Stimulated activated CD4-positive, alpha-beta T cell treated with anti-CD3 and anti-CD28 coated beads, Interleukin-1b, Interleukin-23, amount 100 ng/mL, for 24 hours (primary cell): ENCODE data around the gene UBTF.
A peak's percentile ranks its signal among the peaks of the same experiment; 100 is the strongest.

ENCODE experiments used
- DNase-seq, 4 experiments: peaks; one replicate each; pipeline ENCODE4 v3.0.0-alpha.2; 2020; ENCODE audit warnings: low read depth in 4 of 4, low spot score in 1 of 4

The UBTF gene

GRCh38 chr17:44198721-44199552 lies 20.5 kb downstream of the UBTF start:
- DNase-seq, result peak in 1 of 4 experiments; percentile 46

DNA sequence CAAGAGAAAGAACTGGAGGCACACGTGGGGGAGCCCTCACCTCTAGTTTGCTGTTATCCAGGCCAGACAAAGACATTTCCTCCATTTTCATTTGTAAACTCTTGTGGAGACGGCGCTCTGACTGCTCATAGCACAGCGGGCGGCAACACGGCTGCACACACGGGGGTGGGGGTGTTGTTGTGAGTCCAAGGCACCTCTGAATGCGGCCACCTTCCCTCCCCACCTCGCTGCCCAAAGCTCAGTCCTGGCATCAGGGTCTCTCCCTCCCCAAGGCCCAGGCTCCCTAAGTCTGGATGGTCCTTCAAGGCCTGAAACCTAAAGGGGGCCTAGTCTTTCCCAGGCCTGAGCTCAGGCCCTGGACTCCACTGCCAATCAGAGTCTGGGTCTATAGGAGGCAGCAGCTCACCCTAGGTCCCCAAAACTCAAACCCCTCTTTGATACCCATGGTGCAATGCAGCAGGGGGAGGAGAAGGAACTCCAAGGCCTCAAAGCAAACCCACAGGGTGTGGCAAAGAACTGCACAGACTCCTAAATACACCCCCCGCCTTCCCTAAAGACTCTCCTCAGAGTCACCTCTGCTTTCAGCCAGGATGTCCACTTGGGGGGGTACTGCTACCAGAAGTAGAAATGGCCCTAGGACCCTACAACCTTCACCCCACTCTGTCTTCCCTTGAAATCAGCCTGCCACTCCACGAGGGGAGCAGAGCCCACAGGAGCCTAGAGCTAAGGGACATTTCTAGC lies 21.3 kb downstream of the UBTF start:
- DNase-seq, result no peak

GRCh38 chr17:44197107-44197506 lies 22.4 kb downstream of the UBTF start:
- DNase-seq, result no peak

DNA sequence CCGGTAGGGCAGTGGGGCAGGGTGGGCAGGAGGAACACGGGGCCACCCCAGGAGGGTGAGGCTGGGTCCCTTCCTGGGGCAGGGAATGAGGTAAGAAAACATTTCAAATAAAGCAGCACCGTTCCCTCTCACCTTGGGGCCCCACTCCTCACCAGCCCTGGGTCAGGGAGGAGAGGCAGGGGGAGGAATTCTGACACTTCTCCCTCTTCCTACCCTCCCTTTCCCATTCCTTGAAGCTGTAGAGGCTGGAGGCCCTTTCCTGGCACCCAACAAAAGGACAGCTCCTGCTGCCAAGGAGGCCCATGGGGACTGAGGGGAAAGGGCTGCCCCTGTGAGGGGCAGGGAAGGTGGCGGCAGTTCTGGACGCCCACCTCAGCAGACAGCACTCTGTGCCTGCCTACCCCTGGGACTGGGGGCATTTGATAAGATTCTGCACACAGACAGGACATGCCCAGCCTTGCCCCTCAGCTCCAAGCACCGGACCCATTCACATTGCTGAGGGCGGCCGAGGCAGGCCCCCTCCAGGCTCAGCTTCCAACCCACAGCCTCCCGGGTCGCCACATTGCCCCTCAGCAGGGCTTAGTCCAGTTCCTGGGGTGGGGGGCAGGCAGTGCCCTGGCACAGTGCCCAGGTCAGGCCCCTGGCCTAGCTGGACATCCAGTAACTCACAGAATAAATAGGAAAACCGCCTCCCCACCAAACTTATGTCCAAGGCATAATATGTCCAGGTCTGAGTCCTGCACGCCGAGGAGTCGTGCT lies 26.0 kb downstream of the UBTF start:
- DNase-seq, result no peak

GRCh38 chr17:44192750-44193149 lies 26.7 kb downstream of the UBTF start:
- no peak for DNase-seq

DNA sequence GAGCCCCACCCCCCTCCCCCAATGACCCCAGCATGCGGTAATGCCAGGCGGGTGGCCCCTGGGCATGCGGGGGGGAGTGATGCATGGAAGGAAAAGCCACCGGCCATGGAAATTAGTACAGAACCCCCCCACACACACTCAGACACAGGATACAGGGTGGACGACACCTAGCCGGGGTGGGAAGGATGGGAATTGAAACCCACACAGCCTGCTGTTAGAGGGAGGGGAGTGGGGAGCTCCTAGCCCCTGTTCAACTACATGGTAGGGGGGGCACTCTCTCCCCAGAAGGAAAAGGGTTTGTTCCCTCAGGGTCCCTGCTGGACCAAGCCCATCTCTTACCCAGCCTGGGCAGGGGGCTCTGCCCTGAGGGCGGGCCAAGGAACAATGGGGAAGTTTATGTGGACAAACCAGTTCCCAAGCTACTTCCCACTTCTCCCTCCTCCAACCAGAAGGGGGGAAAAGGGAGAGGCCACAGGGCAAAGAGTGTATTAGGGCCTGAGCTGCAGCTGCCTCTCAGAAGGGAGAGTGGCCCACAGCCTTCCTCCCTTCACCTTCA lies 27.5 kb downstream of the UBTF start:
- DNase-seq, result no peak

DNA sequence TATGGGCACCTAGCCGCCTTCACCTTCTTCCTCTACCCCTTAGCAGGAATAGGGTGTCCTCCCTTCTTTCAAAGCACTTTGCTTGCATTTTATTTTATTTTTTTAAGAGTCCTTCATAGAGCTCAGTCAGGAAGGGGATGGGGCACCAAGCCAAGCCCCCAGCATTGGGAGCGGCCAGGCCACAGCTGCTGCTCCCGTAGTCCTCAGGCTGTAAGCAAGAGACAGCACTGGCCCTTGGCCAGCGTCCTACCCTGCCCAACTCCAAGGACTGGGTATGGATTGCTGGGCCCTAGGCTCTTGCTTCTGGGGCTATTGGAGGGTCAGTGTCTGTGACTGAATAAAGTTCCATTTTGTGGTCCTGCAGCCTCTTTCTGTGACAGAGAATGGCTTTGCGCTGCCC lies 28.1 kb downstream of the UBTF start:
- no peak for DNase-seq

- no peak for DNase-seq
These were observed 29.0 kb downstream of the UBTF start for GRCh38 chr17:44190481-44190880.

DNA sequence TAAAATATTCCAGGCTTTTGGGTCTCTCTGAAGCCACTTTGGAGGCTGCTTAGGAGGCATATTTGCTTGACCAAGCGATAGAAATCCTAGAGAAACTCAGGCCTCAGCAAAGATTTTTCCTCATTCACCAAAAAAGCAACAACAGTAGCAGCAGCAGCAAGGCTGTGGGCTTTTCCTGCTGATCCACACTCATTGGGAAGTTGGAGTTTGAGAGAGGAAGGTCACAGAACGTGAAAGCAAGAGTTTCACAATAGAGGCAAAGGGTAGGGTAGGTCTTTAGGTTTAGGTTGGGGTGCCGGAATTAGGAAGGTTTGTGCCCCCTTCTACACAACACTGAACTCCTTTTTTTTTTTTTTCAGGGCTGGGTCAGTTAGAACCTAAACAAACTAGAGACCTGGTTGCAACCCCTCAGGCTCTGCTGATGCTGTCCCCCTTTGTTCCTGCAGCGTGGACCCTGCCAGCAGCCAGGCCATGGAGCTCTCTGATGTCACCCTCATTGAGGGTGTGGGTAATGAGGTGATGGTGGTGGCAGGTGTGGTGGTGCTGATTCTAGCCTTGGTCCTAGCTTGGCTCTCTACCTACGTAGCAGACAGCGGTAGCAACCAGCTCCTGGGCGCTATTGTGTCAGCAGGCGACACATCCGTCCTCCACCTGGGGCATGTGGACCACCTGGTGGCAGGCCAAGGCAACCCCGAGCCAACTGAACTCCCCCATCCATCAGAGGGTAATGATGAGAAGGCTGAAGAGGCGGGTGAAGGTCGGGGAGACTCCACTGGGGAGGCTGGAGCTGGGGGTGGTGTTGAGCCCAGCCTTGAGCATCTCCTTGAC lies 30.7 kb downstream of the UBTF start:
- no peak for DNase-seq

DNA sequence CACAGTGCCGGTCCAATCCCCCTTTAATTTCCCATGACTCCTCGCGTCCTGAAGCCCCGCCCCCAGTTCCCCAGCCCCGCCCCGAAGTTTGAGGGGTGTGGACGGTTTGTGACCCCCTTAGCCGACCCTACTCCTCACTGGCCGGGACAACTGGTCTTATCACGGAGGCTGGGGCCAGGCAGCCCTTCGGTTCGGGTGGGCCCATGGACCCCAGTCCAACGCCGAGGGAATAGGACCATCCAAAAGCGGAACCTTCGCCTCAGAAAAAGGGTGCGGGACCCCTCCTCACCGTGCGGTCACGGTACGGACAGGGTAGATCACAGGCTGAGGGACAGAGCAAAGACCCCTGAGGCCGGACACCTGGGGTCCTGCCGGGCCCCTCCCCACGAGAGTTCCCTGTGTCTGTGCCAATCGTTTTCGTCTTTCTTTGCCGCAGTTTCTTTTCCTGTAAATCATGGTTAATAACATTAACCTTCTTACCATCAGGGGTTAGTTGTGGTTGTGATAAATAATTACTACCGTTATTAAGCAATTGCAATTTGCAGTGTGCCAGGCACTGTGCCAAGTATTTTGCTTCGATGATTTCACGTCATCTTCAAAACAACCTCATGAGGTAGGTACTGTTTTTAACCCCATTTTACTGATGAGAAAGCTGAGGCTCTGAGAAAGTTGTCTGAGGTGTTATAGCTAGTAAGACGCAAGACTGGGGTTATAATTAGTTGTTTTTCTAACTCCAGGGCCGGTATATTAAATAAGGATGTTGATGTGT lies 32.2 kb downstream of the UBTF start:
- no peak for DNase-seq

DNA sequence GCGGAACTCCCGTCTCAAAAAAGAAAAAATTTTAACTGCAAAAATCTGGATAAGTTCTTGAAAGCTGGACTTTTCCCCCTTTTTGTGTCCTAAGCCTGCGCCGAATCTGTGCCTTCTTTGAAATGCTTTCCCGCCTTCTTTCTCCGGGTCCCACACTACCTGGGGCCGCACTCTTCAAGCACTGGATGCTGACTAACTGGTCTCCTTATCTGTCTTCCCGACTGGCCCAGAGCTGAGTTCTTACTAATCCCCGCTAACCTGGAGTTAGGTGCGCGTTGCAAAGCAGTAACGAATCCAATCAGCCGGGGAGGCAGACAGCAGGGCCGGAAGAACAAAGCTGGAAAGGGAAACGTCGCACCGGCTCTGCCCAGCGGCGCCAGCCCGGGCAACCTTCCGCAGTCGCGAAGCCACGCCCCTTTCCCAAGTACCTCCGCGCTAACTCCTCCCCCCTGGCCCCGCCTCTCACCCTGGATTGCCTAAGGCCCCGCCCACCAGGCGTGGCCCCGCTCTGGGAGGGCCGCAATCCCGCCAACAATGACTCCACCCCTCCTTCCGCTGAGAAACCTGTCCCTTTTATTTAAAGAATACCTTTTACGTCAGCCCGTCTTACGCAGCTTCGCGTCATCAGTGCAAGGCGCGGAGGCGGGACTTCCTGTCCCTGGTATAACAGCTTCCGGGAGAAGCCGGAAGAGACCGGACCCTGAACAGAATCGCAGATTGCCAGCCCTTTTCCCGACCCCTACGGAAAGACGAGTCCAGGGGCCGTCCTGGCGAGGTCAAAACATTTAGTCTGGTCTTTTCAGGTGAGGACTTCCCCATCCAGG lies 33.0 kb downstream of the UBTF start, which contains the start of gene TMUB2:
TSS of gene TMUB2 (plus strand) at position 666 of the 824 bp plus-strand sequence. CDS start 737 bp downstream, outside the sequence.
- DNase-seq, result peak; percentile 99 to 100 (median 99)

DNA sequence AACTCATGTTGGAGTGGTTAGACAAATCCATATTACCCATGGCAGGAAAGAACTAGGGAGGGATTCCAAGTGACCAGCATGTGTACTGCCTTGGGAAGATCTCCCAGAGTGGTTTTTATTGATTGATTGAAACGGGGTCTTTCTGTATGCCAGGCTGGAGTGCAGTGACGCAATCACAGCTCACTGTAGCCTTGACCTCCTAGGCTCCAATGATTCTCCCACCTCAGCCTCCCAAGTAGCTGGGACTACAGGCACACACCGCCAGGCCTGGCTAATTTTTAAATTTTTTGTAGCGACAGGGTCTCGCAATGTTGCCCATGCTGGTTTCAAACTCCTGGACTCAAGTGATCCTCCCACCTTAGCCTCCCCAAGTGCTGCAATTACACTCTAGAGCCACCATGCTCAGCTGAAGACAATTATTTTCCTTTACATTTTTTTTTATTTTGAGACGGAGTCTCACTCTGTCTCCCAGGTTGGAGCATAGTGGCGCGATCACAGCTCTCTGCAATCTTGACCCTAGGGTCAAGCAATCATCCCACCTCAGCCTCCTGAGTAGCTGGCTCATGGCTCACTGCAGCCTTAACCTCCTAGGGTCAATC lies 35.2 kb downstream of the UBTF start:
- no peak for DNase-seq

GRCh38 chr17:44183024-44183423 lies 36.5 kb downstream of the UBTF start:
- no peak for DNase-seq

GRCh38 chr17:44178133-44178532 lies 41.3 kb downstream of the UBTF start:
- no peak for DNase-seq

- DNase-seq, result no peak
These were observed 41.8 kb downstream of the UBTF start for GRCh38 chr17:44177640-44178039.

GRCh38 chr17:44176671-44177501 lies 42.6 kb downstream of the UBTF start:
- no peak for DNase-seq

- DNase-seq, result no peak
These were observed 43.2 kb downstream of the UBTF start for GRCh38 chr17:44176257-44176656.

GRCh38 chr17:44174427-44174826 lies 45.0 kb downstream of the UBTF start:
- no peak for DNase-seq
